Measurements from ENCODE around the gene FLT1.

GRCh38 chr13:28537171-28537570 is 42.2 kb upstream of the FLT1 start:
- TF ChIP-seq EZH2 (IDR thresholded peaks at IDR 0.05; ENCODE audit: low read length) (no peak), CTCF (optimal IDR thresholded peaks at IDR 0.05 in 1 of 3, IDR thresholded peaks at IDR 0.05 in 1 of 3, conservative IDR thresholded peaks at IDR 0.05 in 1 of 3; ENCODE audit: extremely low read depth in 1 of 3, insufficient read depth in 2 of 3, low read length in 3 of 3) (no peak)
